DND-41 (cell line): ENCODE data around the gene TOMM22.

Source experiments
- ATAC-seq: fragments of 200-7000 bp; cut with Tn5 transposase; 3 replicates; pipeline ENCODE4 v1.9.1; 2021; ENCODE audit warnings: low read depth; ENCODE audit not compliant: insufficient read depth
- DNase-seq: peaks from one replicate; pipeline ENCODE4 v3.0.0-alpha.2; 2020
- H2AFZ ChIP-seq: 2 replicates; pipeline ENCODE4 v1.6.0; 2012; ENCODE audit warnings: low read depth, low read length
- H3K27ac ChIP-seq: 2 replicates; pipeline ENCODE4 v1.5.1; 2012; ENCODE audit warnings: low read length, inconsistent platforms
- H3K27me3 ChIP-seq: fragments of 200-600 bp; sonication (generic); 2 replicates; pipeline ENCODE4 v1.6.0; 2012; ENCODE audit warnings: low read length, mild to moderate bottlenecking, inconsistent platforms; ENCODE audit not compliant: insufficient read depth, poor library complexity
- H3K36me3 ChIP-seq: 2 replicates; pipeline ENCODE4 v1.5.1; 2012; ENCODE audit warnings: low read length, inconsistent platforms; ENCODE audit not compliant: insufficient read depth
- H3K4me1 ChIP-seq: 2 replicates; pipeline ENCODE4 v1.5.1; 2012; ENCODE audit warnings: mild to moderate bottlenecking, low read length; ENCODE audit not compliant: insufficient read depth
- H3K4me2 ChIP-seq: 2 replicates; pipeline ENCODE4 v1.6.0; 2012; ENCODE audit warnings: mild to moderate bottlenecking, moderate library complexity, low read length, inconsistent platforms; ENCODE audit not compliant: insufficient read depth
- H3K4me3 ChIP-seq, 2 experiments: fragments of 200-600 bp in 1 of 2; shearing (Covaris generic) in 1 of 2; 2 replicates each; pipeline ENCODE4 v1.5.1; 2012 to 2016; ENCODE audit warnings: inconsistent platforms in 2 of 2, low read length in 2 of 2, mild to moderate bottlenecking in 2 of 2, low read depth in 1 of 2, moderate library complexity in 1 of 2
- H3K79me2 ChIP-seq: 2 replicates; pipeline ENCODE4 v1.6.0; 2012; ENCODE audit warnings: low read length, inconsistent platforms; ENCODE audit not compliant: insufficient read depth
- H3K9ac ChIP-seq: 2 replicates; pipeline ENCODE4 v1.6.0; 2012; ENCODE audit warnings: low read depth, mild to moderate bottlenecking, inconsistent platforms, low read length, moderate library complexity
- H3K9me3 ChIP-seq: 2 replicates; pipeline ENCODE4 v1.5.1; 2012; ENCODE audit warnings: low read length, moderate library complexity, mild to moderate bottlenecking, inconsistent platforms; ENCODE audit not compliant: insufficient read depth, severe bottlenecking
- H4K20me1 ChIP-seq: 2 replicates; pipeline ENCODE4 v1.6.0; 2012; ENCODE audit warnings: low read length; ENCODE audit not compliant: insufficient read depth
- CTCF ChIP-seq: IDR thresholded peaks from 2 replicates; pipeline ENCODE4 v1.5.1; 2012; ENCODE audit warnings: borderline replicate concordance, low read length, moderate library complexity, mild to moderate bottlenecking; ENCODE audit not compliant: poor library complexity, severe bottlenecking; ENCODE audit errors: extremely low read depth
- EZH2 ChIP-seq: IDR thresholded peaks from 3 replicates; pipeline ENCODE4 v1.6.1; 2012; ENCODE audit warnings: borderline replicate concordance, low read depth, mild to moderate bottlenecking, moderate library complexity, low read length, inconsistent platforms; ENCODE audit not compliant: severe bottlenecking

TOMM22 gene

DNA sequence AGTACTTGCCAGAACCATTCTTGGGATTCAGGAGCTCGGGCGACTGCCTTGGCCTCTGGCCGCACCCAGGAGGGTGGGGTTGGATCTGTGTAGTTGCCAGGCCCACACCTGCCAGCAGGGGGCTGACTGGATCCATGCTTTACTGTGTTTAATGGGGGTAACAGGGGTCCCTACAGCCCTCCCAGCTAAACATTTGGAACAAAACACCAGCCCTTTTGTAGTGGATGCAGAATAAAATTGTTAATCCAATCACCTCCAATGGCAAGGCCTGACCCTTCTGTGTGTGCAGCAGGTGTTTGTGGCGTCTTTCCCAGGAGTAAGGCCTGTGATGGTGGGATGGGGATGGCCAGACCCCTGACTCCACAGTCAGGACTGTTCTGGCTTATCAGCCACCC lies 51.6 kb downstream of the TOMM22 start:
- Histone ChIP-seq H3K79me2 (no peaks in the 10 kb centered on the region), H3K9ac (no peak overlapping the region), H3K27me3 (no peaks in the 10 kb centered on the region), H3K36me3 (peaks cover 98% of the 10 kb centered on the region), H3K4me2 (no peak overlapping the region), H3K27ac (no peak overlapping the region), H3K4me1 (no peaks in the 10 kb centered on the region), H3K4me3 (no peak overlapping the region), H2AFZ (no peak overlapping the region), H4K20me1 (peaks cover 46% of the 10 kb centered on the region), H3K9me3 (no peaks in the 10 kb centered on the region)
- TF ChIP-seq CTCF (peak; percentile 83), EZH2 (no peak)
- DNase-seq (peak; percentile 62), ATAC-seq (peak; percentile 74)

GRCh38 chr22:38733724-38734381 lies 52.1 kb downstream of the TOMM22 start:
- TF ChIP-seq CTCF (no peak), EZH2 (no peak)
- ATAC-seq, result no peak
- H3K36me3 ChIP-seq, result peaks cover 98% of the 10 kb centered on the region
- H3K27me3 ChIP-seq, result no peaks in the 10 kb centered on the region
- no peaks in the 10 kb centered on the region for H3K4me1 ChIP-seq
- H3K79me2 ChIP-seq, result no peaks in the 10 kb centered on the region
- no peak overlapping the region for H3K4me3 ChIP-seq
- H2AFZ ChIP-seq, result no peak overlapping the region
- H3K9me3 ChIP-seq, result no peaks in the 10 kb centered on the region
- no peak overlapping the region for H3K27ac ChIP-seq
- peaks cover 46% of the 10 kb centered on the region for H4K20me1 ChIP-seq
- DNase-seq, result no peak
- no peak overlapping the region for H3K4me2 ChIP-seq
- H3K9ac ChIP-seq, result no peak overlapping the region

DNA sequence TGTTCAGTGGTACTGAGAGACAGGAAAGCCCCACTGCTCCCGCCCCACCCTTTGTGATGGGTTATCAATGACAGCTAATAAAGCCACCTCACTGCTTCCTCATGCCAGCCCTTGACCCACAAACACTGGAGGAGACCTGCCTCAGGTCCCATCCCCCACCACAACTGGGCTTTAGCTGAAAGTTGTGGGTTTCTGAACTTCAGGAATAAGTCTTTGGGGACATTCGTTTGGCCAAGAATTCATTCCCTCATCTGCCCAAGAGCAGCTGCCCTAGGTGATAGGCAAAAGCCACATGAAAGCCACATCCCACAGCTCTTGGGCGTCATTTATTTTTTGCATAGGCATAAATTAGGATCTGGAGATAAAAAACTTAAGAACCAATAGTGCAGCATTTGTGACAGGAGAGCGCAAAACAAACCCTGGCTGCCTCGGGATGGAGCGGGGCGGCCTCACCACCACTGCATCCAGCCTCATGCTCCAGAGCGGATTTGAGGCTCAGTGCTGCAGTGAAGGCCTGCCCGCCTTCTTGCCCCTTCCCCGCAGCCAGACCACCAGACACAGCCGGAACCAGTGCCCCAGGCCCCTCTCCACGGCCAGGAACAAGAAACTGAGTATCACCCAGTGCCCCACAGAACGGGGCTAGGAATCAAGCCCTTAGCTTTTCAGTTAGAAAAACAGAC lies 52.8 kb downstream of the TOMM22 start:
- TF ChIP-seq CTCF, result no peak
- TF ChIP-seq EZH2, result no peak
- H3K4me3 ChIP-seq, result no peak overlapping the region
- no peak overlapping the region for H3K4me2 ChIP-seq
- ATAC-seq (no peak), DNase-seq (no peak)
- H3K27me3 ChIP-seq, result no peaks in the 10 kb centered on the region
- peaks cover 98% of the 10 kb centered on the region for H3K36me3 ChIP-seq
- no peak overlapping the region for H3K9ac ChIP-seq
- H2AFZ ChIP-seq, result no peak overlapping the region
- H3K79me2 ChIP-seq, result no peaks in the 10 kb centered on the region
- H3K27ac ChIP-seq, result no peak overlapping the region
- no peaks in the 10 kb centered on the region for H3K9me3 ChIP-seq
- H3K4me1 ChIP-seq, result no peaks in the 10 kb centered on the region
- H4K20me1 ChIP-seq, result peaks cover 51% of the 10 kb centered on the region
